Hepatocyte (in vitro differentiated cells): ENCODE data around the gene KRR1. TPM values are rescaled to one million over a fixed set of nuclear protein-coding genes. Genes with fewer than 3 reads are reported as not detected.

Source experiments
- DNase-seq: peaks from one replicate; pipeline ENCODE4 v3.0.0-alpha.2; 2016; ENCODE audit warnings: low spot score
- H2AFZ ChIP-seq: fragments of 200-600 bp; sonication (generic); 2 replicates; pipeline ENCODE4 v1.6.0; 2016; ENCODE audit warnings: antibody characterized with exemption, mild to moderate bottlenecking
- H3K27ac ChIP-seq: fragments of 200-600 bp; sonication (generic); 2 replicates; pipeline ENCODE4 v1.5.1; 2016; ENCODE audit warnings: mild to moderate bottlenecking
- H3K27me3 ChIP-seq: fragments of 200-600 bp; sonication (generic); 2 replicates; pipeline ENCODE4 v1.6.1; 2016
- H3K36me3 ChIP-seq: fragments of 200-600 bp; sonication (generic); replicated peaks from 2 replicates; pipeline ENCODE4 v1.5.1; 2016; ENCODE audit warnings: low read depth; ENCODE audit not compliant: insufficient read depth
- H3K4me1 ChIP-seq: fragments of 200-600 bp; sonication (generic); 2 replicates; pipeline ENCODE4 v1.5.1; 2016; ENCODE audit warnings: mild to moderate bottlenecking, moderate library complexity; ENCODE audit not compliant: insufficient read depth
- H3K4me2 ChIP-seq: fragments of 200-600 bp; sonication (generic); 2 replicates; pipeline ENCODE4 v1.6.0; 2016
- H3K4me3 ChIP-seq: fragments of 200-600 bp; sonication (generic); 2 replicates; pipeline ENCODE4 v1.5.1; 2016; ENCODE audit warnings: mild to moderate bottlenecking
- H3K79me2 ChIP-seq: fragments of 200-600 bp; sonication (generic); 2 replicates; pipeline ENCODE4 v1.6.0; 2017; ENCODE audit warnings: mild to moderate bottlenecking
- H3K9me2 ChIP-seq: fragments of 200-600 bp; sonication (generic); replicated peaks from 2 replicates; pipeline ENCODE4 v1.6.0; 2017; ENCODE audit warnings: mild to moderate bottlenecking; ENCODE audit not compliant: insufficient read depth
- H3K9me3 ChIP-seq: fragments of 200-600 bp; sonication (generic); 2 replicates; pipeline ENCODE4 v1.5.1; 2016; ENCODE audit warnings: low read depth, mild to moderate bottlenecking
- H4K20me1 ChIP-seq: fragments of 200-600 bp; sonication (generic); 2 replicates; pipeline ENCODE4 v1.6.0; 2016; ENCODE audit warnings: mild to moderate bottlenecking; ENCODE audit not compliant: insufficient read depth, poor library complexity, severe bottlenecking
- CTCF ChIP-seq: fragments of 200-600 bp; sonication (generic); IDR thresholded peaks from 2 replicates; pipeline ENCODE4 v1.5.1; 2016; ENCODE audit warnings: antibody characterized with exemption, mild to moderate bottlenecking; ENCODE audit not compliant: poor library complexity
- EZH2 ChIP-seq: fragments of 200-600 bp; sonication (generic); IDR thresholded peaks from 2 replicates; pipeline ENCODE4 v1.6.1; 2016; ENCODE audit warnings: antibody characterized with exemption, mild to moderate bottlenecking, borderline replicate concordance
- EZH2phosphoT487 ChIP-seq: fragments of 200-600 bp; sonication (generic); IDR thresholded peaks from one replicate; pipeline ENCODE4 v1.6.1; 2018; ENCODE audit warnings: antibody characterized with exemption, mild to moderate bottlenecking, low read depth, moderate library complexity; ENCODE audit not compliant: unreplicated experiment, severe bottlenecking
- WGBS: methylation state at CpG from one replicate; pipeline ENCODE4 v1.1.6; 2016; ENCODE audit warnings: low lambda C conversion rate; ENCODE audit errors: missing lambda C conversion rate; 5-methylcytosine and 5-hydroxymethylcytosine counted together
- polyA plus RNA-seq: library from polyadenylated mRNA; unstranded; fragments of >200 nt; fragmentation: Nextera tagmentation; extraction: Ambion mirVana; gene quantifications from 2 replicates; pipeline ENCODE4 v1.2.1, GENCODE V29; 2016
- total RNA-seq: library from RNA; depleted of rRNA; stranded (reverse); fragments of >200 nt; gene quantifications from 2 replicates; pipeline ENCODE4 v1.2.3, GENCODE V29; 2014

Gene KRR1
- total and polyA plus RNA-seq, 2 experiments from 2014 or later, result 23.6 to 42.8 TPM

GRCh38 chr12:75455839-75456238 lies 55.6 kb downstream of the KRR1 start:
- Histone ChIP-seq H3K4me1 (no peaks in the 10 kb centered on the region), H3K4me3 (no peak overlapping the region), H3K79me2 (no peaks in the 10 kb centered on the region), H3K27ac (no peak overlapping the region), H3K36me3 (no peaks in the 10 kb centered on the region), H3K4me2 (no peak overlapping the region), H3K9me2 (no peaks in the 10 kb centered on the region), H2AFZ (no peak overlapping the region), H3K27me3 (no peaks in the 10 kb centered on the region), H3K9me3 (no peaks in the 10 kb centered on the region), H4K20me1 (no peaks in the 10 kb centered on the region)
- TF ChIP-seq CTCF (no peak), EZH2phosphoT487 (no peak), EZH2 (no peak)
- no peak for DNase-seq
- 81% methylated on average over 5 of the region's 5 CpGs for WGBS

GRCh38 chr12:75452675-75453330 lies 58.6 kb downstream of the KRR1 start:
- Histone ChIP-seq H2AFZ (no peak overlapping the region), H3K9me2 (no peaks in the 10 kb centered on the region), H4K20me1 (no peaks in the 10 kb centered on the region), H3K4me2 (no peak overlapping the region), H3K9me3 (no peaks in the 10 kb centered on the region), H3K27me3 (no peaks in the 10 kb centered on the region), H3K36me3 (no peaks in the 10 kb centered on the region), H3K27ac (no peak overlapping the region), H3K4me1 (no peaks in the 10 kb centered on the region), H3K79me2 (no peaks in the 10 kb centered on the region), H3K4me3 (no peak overlapping the region)
- 84% methylated on average over 3 of the region's 3 CpGs for WGBS
- TF ChIP-seq CTCF, result no peak
- no peak for TF ChIP-seq EZH2
- TF ChIP-seq EZH2phosphoT487, result no peak
- DNase-seq, result no peak

GRCh38 chr12:75447691-75448393 lies 63.6 kb downstream of the KRR1 start:
- H4K20me1 ChIP-seq, result no peaks in the 10 kb centered on the region
- no peaks in the 10 kb centered on the region for H3K79me2 ChIP-seq
- WGBS, result 81% methylated on average over 4 of the region's 4 CpGs
- TF ChIP-seq EZH2phosphoT487 (no peak), EZH2 (no peak), CTCF (no peak)
- DNase-seq, result no peak
- H3K36me3 ChIP-seq, result no peaks in the 10 kb centered on the region
- H3K4me2 ChIP-seq, result no peak overlapping the region
- H3K9me3 ChIP-seq, result no peaks in the 10 kb centered on the region
- H3K4me3 ChIP-seq, result no peak overlapping the region
- no peaks in the 10 kb centered on the region for H3K9me2 ChIP-seq
- H2AFZ ChIP-seq, result no peak overlapping the region
- H3K27me3 ChIP-seq, result no peaks in the 10 kb centered on the region
- H3K27ac ChIP-seq, result no peak overlapping the region
- H3K4me1 ChIP-seq, result no peaks in the 10 kb centered on the region
